RWPE2 (cell line): Measurements from ENCODE around the gene NCDN.

Experiments used
- ATAC-seq: fragments of 200-7000 bp; cut with Tn5 transposase; 3 replicates; pipeline ENCODE4 v1.9.1; 2021; ENCODE audit warnings: low read depth
- DNase-seq: peaks from one replicate; pipeline ENCODE4 v3.0.0-alpha.2; 2020; ENCODE audit warnings: low spot score
- H3K27ac ChIP-seq: fragments of 450-650 bp; 2 replicates; pipeline ENCODE4 v1.5.1; 2017; ENCODE audit warnings: mild to moderate bottlenecking; ENCODE audit not compliant: poor library complexity, severe bottlenecking
- H3K27me3 ChIP-seq: fragments of 250-450 bp; sonication (Bioruptor Pico); 2 replicates; pipeline ENCODE4 v1.5.1; 2021; ENCODE audit warnings: mild to moderate bottlenecking, moderate library complexity; ENCODE audit not compliant: insufficient read depth, poor library complexity, severe bottlenecking
- H3K36me3 ChIP-seq: fragments of 250-450 bp; sonication (Bioruptor Pico); 2 replicates; pipeline ENCODE4 v1.5.1; 2020; ENCODE audit warnings: low read depth, mild to moderate bottlenecking, moderate library complexity
- H3K4me1 ChIP-seq: fragments of 250-450 bp; sonication (Bioruptor Pico); 2 replicates; pipeline ENCODE4 v1.5.1; 2021; ENCODE audit warnings: mild to moderate bottlenecking, moderate library complexity; ENCODE audit not compliant: insufficient read depth, poor library complexity, severe bottlenecking
- H3K4me3 ChIP-seq: fragments of 250-450 bp; sonication (Bioruptor Pico); 2 replicates; pipeline ENCODE4 v1.5.1; 2021; ENCODE audit warnings: mild to moderate bottlenecking, moderate library complexity; ENCODE audit not compliant: severe bottlenecking
- H3K9me3 ChIP-seq: fragments of 250-450 bp; sonication (Bioruptor Pico); 2 replicates; pipeline ENCODE4 v1.5.1; 2021; ENCODE audit warnings: mild to moderate bottlenecking, moderate library complexity; ENCODE audit not compliant: severe bottlenecking
- CTCF ChIP-seq: fragments of 450-650 bp; IDR thresholded peaks from one replicate; pipeline ENCODE4 v1.5.1; 2017; ENCODE audit warnings: mild to moderate bottlenecking, moderate library complexity; ENCODE audit not compliant: poor library complexity, severe bottlenecking

Gene NCDN

GRCh38 chr1:35564884-35565741 lies 7.5 kb downstream of the NCDN start:
- Histone ChIP-seq H3K27me3 (no peaks in the 10 kb centered on the region), H3K4me3 (no peak overlapping the region), H3K4me1 (no peaks in the 10 kb centered on the region), H3K9me3 (no peaks in the 10 kb centered on the region), H3K27ac (no peak overlapping the region), H3K36me3 (peaks cover 17% of the 10 kb centered on the region; the same call in 1 of the 2 replicates)
- ATAC-seq (no peak), DNase-seq (no peak)
- TF ChIP-seq CTCF, result peak; percentile 52

GRCh38 chr1:35565742-35566133 lies 8.1 kb downstream of the NCDN start:
- TF ChIP-seq CTCF, result no peak
- Histone ChIP-seq H3K9me3 (no peaks in the 10 kb centered on the region), H3K36me3 (peaks cover 17% of the 10 kb centered on the region; the same call in 1 of the 2 replicates), H3K27me3 (no peaks in the 10 kb centered on the region), H3K27ac (no peak overlapping the region), H3K4me3 (no peak overlapping the region), H3K4me1 (no peaks in the 10 kb centered on the region)
- no peak for DNase-seq
- no peak for ATAC-seq

- H3K27ac ChIP-seq, result no peak overlapping the region
Observed at GRCh38 chr1:35567947-35568558, 10.5 kb downstream of the NCDN start.

GRCh38 chr1:35568975-35569395 lies 11.4 kb downstream of the NCDN start:
- no peak overlapping the region for H3K4me3 ChIP-seq
- H3K4me1 ChIP-seq, result no peaks in the 10 kb centered on the region
- peaks cover 11% of the 10 kb centered on the region; the same call in 1 of the 2 replicates for H3K36me3 ChIP-seq
- no peak for DNase-seq
- H3K27ac ChIP-seq, result no peak overlapping the region
- peak; percentile 90 for TF ChIP-seq CTCF
- peak; percentile 51 for ATAC-seq
- no peaks in the 10 kb centered on the region for H3K9me3 ChIP-seq
- no peaks in the 10 kb centered on the region for H3K27me3 ChIP-seq

More at GRCh38 chr1:35567947-35568558, 10.5 kb downstream of the NCDN start:
- no peaks in the 10 kb centered on the region for H3K27me3 ChIP-seq
- peaks cover 17% of the 10 kb centered on the region; the same call in 1 of the 2 replicates for H3K36me3 ChIP-seq
- no peaks in the 10 kb centered on the region for H3K9me3 ChIP-seq
- DNase-seq (no peak), ATAC-seq (no peak)
- no peaks in the 10 kb centered on the region for H3K4me1 ChIP-seq
- H3K4me3 ChIP-seq, result no peak overlapping the region
- no peak for TF ChIP-seq CTCF
